Testis (tissue), 3 donors: ENCODE results near the gene TMEM225B. TPM values are rescaled to one million over a fixed set of nuclear protein-coding genes. Genes with fewer than 3 reads are reported as not detected.
"Not testable (repeated sequence)": the region's sequence is repeated elsewhere in the genome, so short reads cannot be mapped to it uniquely, and the experiment has no call there.

Experiments used
- DNase-seq: peaks from one replicate; pipeline ENCODE4 v3.0.0-alpha.2; 2019
- H3K27ac ChIP-seq, 2 donors: fragments of 200-600 bp; sonication (generic); one replicate each; pipeline ENCODE4 v1.5.1; 2019
- H3K27me3 ChIP-seq: fragments of 200-600 bp; sonication (generic); one replicate; pipeline ENCODE4 v1.5.1; 2019
- H3K36me3 ChIP-seq: fragments of 200-600 bp; sonication (generic); one replicate; pipeline ENCODE4 v1.5.1; 2017; ENCODE audit warnings: low read depth; ENCODE audit errors: missing control alignments
- H3K4me1 ChIP-seq: fragments of 200-600 bp; sonication (generic); one replicate; pipeline ENCODE4 v1.5.1; 2019
- H3K4me3 ChIP-seq, 2 donors: fragments of 200-600 bp; sonication (generic); one replicate each; pipeline ENCODE4 v1.5.1; 2017 to 2019
- H3K9me3 ChIP-seq: fragments of 200-600 bp; sonication (generic); one replicate; pipeline ENCODE4 v1.5.1; 2017
- CTCF ChIP-seq, 3 experiments: fragments of 450-650 bp in 2 of 3; fragments of 200-600 bp in 1 of 3; sonication (generic) in 1 of 3; IDR thresholded peaks; one replicate each; pipeline ENCODE4 v1.5.1; 2016 to 2019; ENCODE audit warnings: antibody characterized with exemption in 3 of 3, mild to moderate bottlenecking in 2 of 3, moderate library complexity in 1 of 3
- POLR2A ChIP-seq: fragments of 450-650 bp; IDR thresholded peaks from one replicate; pipeline ENCODE4 v1.6.1; 2017; ENCODE audit warnings: antibody characterized with exemption, mild to moderate bottlenecking, moderate library complexity
- WGBS, 2 donors: methylation state at CpG; one replicate each; pipeline ENCODE4 v1.1.5; 2018; 5-methylcytosine and 5-hydroxymethylcytosine counted together
- intact Hi-C: fragments of 100-400 bp; cut with DNase I; formaldehyde crosslinking; loops from one replicate; pipeline ENCODE4 v1.15.1; 2023; ENCODE audit warnings: low total_unique reads
- polyA plus RNA-seq: library from polyadenylated mRNA; stranded (reverse); fragments of 350-450 nt; fragmentation: Illumina TruSeq; extraction: RNeasy Lipid Tissue Mini Kit (QIAGEN cat#74804); gene quantifications from one replicate; pipeline ENCODE4 v1.2.3, GENCODE V29; 2014; ENCODE audit warnings: low read depth, low replicate concordance; ENCODE audit not compliant: insufficient read depth
- total RNA-seq, 2 donors: library from RNA; depleted of rRNA; stranded (reverse); fragments of >200 nt; gene quantifications; one replicate each; pipeline ENCODE4 v1.2.3, GENCODE V29; 2016

The TMEM225B gene
- total and polyA plus RNA-seq, 3 donors from 2014 or later = 57.0 to 406 (median 62.1) TPM

GRCh38 chr7:99562832-99563231 lies 35.2 kb upstream of the TMEM225B start:
- no peaks in the 10 kb centered on the region for H3K27me3 ChIP-seq
- H3K27ac ChIP-seq = no peak overlapping the region
- no peaks in the 10 kb centered on the region for H3K9me3 ChIP-seq
- DNase-seq = no peak
- WGBS, 2 donors = 58 to 63% methylated on average over 2 of the region's 2 CpGs
- TF ChIP-seq CTCF (IDR thresholded peaks at IDR 0.05) (no peak), POLR2A (no peak)
- intact Hi-C loops = no loop called here
- H3K36me3 ChIP-seq = no peaks in the 10 kb centered on the region
- peaks cover 8% of the 10 kb centered on the region for H3K4me1 ChIP-seq
- no peak overlapping the region for H3K4me3 ChIP-seq

- no peaks in the 10 kb centered on the region for H3K27me3 ChIP-seq
- no peaks in the 10 kb centered on the region for H3K9me3 ChIP-seq
- WGBS, 2 donors = 86 to 88% methylated on average over 10 of the region's 10 CpGs
- DNase-seq = no peak
- H3K36me3 ChIP-seq = no peaks in the 10 kb centered on the region
- H3K4me3 ChIP-seq = no peak overlapping the region
- no peak overlapping the region for H3K27ac ChIP-seq
- peaks cover 8% of the 10 kb centered on the region for H3K4me1 ChIP-seq
- intact Hi-C loops = no loop called here
- TF ChIP-seq POLR2A (no peak), CTCF (IDR thresholded peaks at IDR 0.05) (no peak)
Measured at GRCh38 chr7:99563650-99564049, 34.4 kb upstream of the TMEM225B start.

- H3K4me1 ChIP-seq, H3K27ac ChIP-seq, H3K27me3 ChIP-seq, DNase-seq, H3K4me3 ChIP-seq, intact Hi-C loops, H3K9me3 ChIP-seq, H3K36me3 ChIP-seq: not testable (repeated sequence)
- WGBS, 2 donors = 91 to 98% methylated on average over 6 to 7 of the region's 7 CpGs
Measured at GRCh38 chr7:99568770-99569169, 29.3 kb upstream of the TMEM225B start.

GRCh38 chr7:99571768-99572167 lies 26.3 kb upstream of the TMEM225B start:
- 92 to 97% methylated on average over 3 of the region's 3 CpGs for WGBS, 2 donors
- Histone ChIP-seq H3K27me3 (no peaks in the 10 kb centered on the region), H3K36me3 (no peaks in the 10 kb centered on the region), H3K4me3 (no peak overlapping the region), H3K9me3 (no peaks in the 10 kb centered on the region), H3K27ac (no peak overlapping the region), H3K4me1 (no peaks in the 10 kb centered on the region)
- intact Hi-C loops = no loop called here
- no peak for DNase-seq
- TF ChIP-seq CTCF (IDR thresholded peaks at IDR 0.05) (no peak), POLR2A (no peak)

DNA sequence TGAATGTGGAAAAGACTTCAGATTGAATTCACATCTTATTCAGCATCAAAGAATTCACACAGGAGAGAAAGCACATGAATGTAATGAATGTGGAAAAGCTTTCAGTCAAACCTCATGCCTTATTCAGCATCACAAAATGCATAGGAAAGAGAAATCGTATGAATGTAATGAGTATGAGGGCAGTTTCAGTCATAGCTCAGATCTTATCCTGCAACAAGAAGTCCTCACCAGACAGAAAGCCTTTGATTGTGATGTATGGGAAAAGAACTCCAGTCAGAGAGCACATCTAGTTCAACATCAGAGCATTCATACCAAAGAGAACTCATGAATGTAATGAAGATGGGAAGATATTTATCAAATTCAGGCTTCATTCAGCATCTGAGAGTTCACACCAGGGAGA lies 24.8 kb upstream of the TMEM225B start:
- WGBS, 2 donors = 76 to 88% methylated on average over 1 of the region's 1 CpG
- no peaks in the 10 kb centered on the region for H3K27me3 ChIP-seq
- no peak overlapping the region for H3K27ac ChIP-seq
- H3K9me3 ChIP-seq = no peaks in the 10 kb centered on the region
- intact Hi-C loops = no loop called here
- no peak overlapping the region for H3K4me3 ChIP-seq
- TF ChIP-seq CTCF (IDR thresholded peaks at IDR 0.05) = no peak
- no peak for TF ChIP-seq POLR2A
- no peak for DNase-seq
- H3K36me3 ChIP-seq = no peaks in the 10 kb centered on the region
- no peaks in the 10 kb centered on the region for H3K4me1 ChIP-seq
